ENCODE measurements around the gene OCA2. TPM values are rescaled to one million over a fixed set of nuclear protein-coding genes. Genes with fewer than 3 reads are reported as not detected.

Gene OCA2
- total RNA-seq, 4 donors from 2014 or later, result 0.17 to 1.2 (median 0.24) TPM

DNA sequence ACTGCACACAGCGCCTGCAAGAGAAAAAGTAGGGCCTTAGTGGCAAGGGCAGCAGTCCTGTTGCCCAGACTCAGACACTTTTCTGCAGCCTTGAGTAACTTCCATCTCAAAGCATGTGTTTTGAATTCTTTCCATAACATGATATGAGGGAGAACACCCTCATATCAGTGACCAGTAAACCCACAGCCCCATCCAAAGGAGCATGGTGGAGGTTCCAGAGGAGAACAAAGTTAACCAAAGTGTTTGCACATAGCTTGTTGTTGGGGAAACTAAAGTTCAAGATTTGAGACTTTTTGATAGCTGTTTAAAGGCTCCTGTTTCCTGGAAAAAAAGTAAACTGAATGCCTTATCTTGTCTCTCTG is 74.2 kb downstream of the OCA2 start:
- no peaks in the 10 kb centered on the region for H3K9me3 ChIP-seq
- peak; percentile 55 for DNase-seq (ENCODE audit: extremely low spot score)
- no peak overlapping the region for H3K4me3 ChIP-seq
- intact Hi-C loops (cut with DNase I), result no loop called here
- H3K27ac ChIP-seq (replicated peaks in 1 of 4), result no peak overlapping the region
- TF ChIP-seq POLR2AphosphoS5 (IDR thresholded peaks at IDR 0.05) (no peak), CTCF (IDR thresholded peaks at IDR 0.05) (no peak), POLR2A (IDR thresholded peaks at IDR 0.05; ENCODE audit: low read depth) (no peak), EP300 (IDR thresholded peaks at IDR 0.05) (no peak)
- H3K4me1 ChIP-seq, result peaks cover 0 to 7% (median 0%) of the 10 kb centered on the region in 4 donors
- 80% methylated on average over 1 of the region's 1 CpG for WGBS
- no peaks in the 10 kb centered on the region for H3K36me3 ChIP-seq
- no peaks in the 10 kb centered on the region for H3K27me3 ChIP-seq

- Histone ChIP-seq H3K9me3 (no peaks in the 10 kb centered on the region), H3K4me1 (peaks cover 0 to 7% (median 0%) of the 10 kb centered on the region in 4 donors), H3K4me3 (no peak overlapping the region), H3K36me3 (no peaks in the 10 kb centered on the region), H3K27me3 (no peaks in the 10 kb centered on the region), H3K27ac (replicated peaks in 1 of 4) (no peak overlapping the region)
- TF ChIP-seq POLR2AphosphoS5 (IDR thresholded peaks at IDR 0.05) (no peak), EP300 (IDR thresholded peaks at IDR 0.05) (no peak), POLR2A (IDR thresholded peaks at IDR 0.05; ENCODE audit: low read depth) (no peak), CTCF (IDR thresholded peaks at IDR 0.05) (no peak)
- DNase-seq (ENCODE audit: extremely low spot score), result peak; percentile 91
- intact Hi-C loops (cut with DNase I), result no loop called here
- 85% methylated on average over 16 of the region's 19 CpGs for WGBS
Observed at GRCh38 chr15:28023933-28024888, 74.9 kb downstream of the OCA2 start.

DNA sequence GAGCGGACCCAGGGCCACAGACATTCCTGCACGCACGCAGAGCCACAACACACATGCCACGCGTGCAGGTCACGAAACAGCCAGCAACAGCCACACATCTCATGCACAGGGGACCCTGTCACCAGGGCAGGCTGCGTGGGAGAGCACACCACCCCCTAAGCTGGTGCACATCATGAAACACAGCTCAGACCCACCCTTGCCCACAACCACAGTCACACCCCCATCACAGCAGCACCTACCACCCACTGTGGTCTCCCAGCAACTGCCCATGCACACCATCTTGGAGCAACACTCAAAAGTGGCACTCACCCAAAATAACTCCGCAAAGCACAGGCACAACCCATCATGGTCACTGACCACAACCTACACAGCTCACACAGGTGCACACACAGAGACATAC is 75.7 kb downstream of the OCA2 start:
- H3K36me3 ChIP-seq, result no peaks in the 10 kb centered on the region
- peaks cover 0 to 7% (median 0%) of the 10 kb centered on the region in 4 donors for H3K4me1 ChIP-seq
- H3K9me3 ChIP-seq, result no peaks in the 10 kb centered on the region
- TF ChIP-seq POLR2A (IDR thresholded peaks at IDR 0.05; ENCODE audit: low read depth) (no peak), EP300 (IDR thresholded peaks at IDR 0.05) (no peak), POLR2AphosphoS5 (IDR thresholded peaks at IDR 0.05) (no peak)
- DNase-seq (ENCODE audit: extremely low spot score), result peak; percentile 85
- no peak overlapping the region for H3K27ac ChIP-seq (replicated peaks in 1 of 4)
- WGBS, result 100% methylated on average over 3 of the region's 8 CpGs
- no peak overlapping the region for H3K4me3 ChIP-seq
- no peaks in the 10 kb centered on the region for H3K27me3 ChIP-seq
- intact Hi-C loops (cut with DNase I), result no loop called here

DNA sequence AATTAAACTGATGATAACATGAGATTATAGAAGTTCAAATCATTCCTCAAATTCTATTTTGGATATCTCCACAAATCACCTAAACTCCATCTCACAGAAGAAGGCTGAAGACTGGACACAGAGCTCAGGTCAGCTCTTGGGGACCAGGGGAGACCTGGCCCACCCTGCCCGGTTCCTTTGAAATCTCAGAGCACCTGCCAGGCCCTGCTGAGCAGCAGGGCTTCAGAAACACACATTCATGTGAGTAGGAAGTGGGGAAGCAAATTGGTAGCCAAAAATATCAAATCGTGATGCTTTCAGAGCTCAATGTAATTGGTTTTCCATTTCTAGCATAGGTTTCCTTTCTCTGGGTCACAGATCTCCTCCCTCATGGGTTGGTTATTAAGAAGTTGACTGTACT is 76.2 kb downstream of the OCA2 start:
- intact Hi-C loops (cut with DNase I), result no loop called here
- no peaks in the 10 kb centered on the region for H3K27me3 ChIP-seq
- H3K27ac ChIP-seq (replicated peaks in 1 of 4), result no peak overlapping the region
- no peaks in the 10 kb centered on the region for H3K9me3 ChIP-seq
- DNase-seq (ENCODE audit: extremely low spot score), result peak; percentile 87
- no peak overlapping the region for H3K4me3 ChIP-seq
- peaks cover 0 to 7% (median 0%) of the 10 kb centered on the region in 4 donors for H3K4me1 ChIP-seq
- TF ChIP-seq EP300 (IDR thresholded peaks at IDR 0.05) (no peak), CTCF (IDR thresholded peaks at IDR 0.05) (no peak), POLR2A (IDR thresholded peaks at IDR 0.05; ENCODE audit: low read depth) (no peak), POLR2AphosphoS5 (IDR thresholded peaks at IDR 0.05) (no peak)
- WGBS, result 89% methylated on average over 2 of the region's 2 CpGs
- no peaks in the 10 kb centered on the region for H3K36me3 ChIP-seq

GRCh38 chr15:28022181-28022580 is 76.9 kb downstream of the OCA2 start:
- intact Hi-C loops (cut with DNase I), result no loop called here
- Histone ChIP-seq H3K4me3 (no peak overlapping the region), H3K4me1 (peaks cover 0 to 7% (median 0%) of the 10 kb centered on the region in 4 donors), H3K27me3 (no peaks in the 10 kb centered on the region), H3K27ac (replicated peaks in 1 of 4) (no peak overlapping the region), H3K36me3 (no peaks in the 10 kb centered on the region), H3K9me3 (no peaks in the 10 kb centered on the region)
- TF ChIP-seq EP300 (IDR thresholded peaks at IDR 0.05) (no peak), POLR2A (IDR thresholded peaks at IDR 0.05; ENCODE audit: low read depth) (no peak), CTCF (IDR thresholded peaks at IDR 0.05) (no peak), POLR2AphosphoS5 (IDR thresholded peaks at IDR 0.05) (no peak)
- peak; percentile 53 for DNase-seq (ENCODE audit: extremely low spot score)
- 81% methylated on average over 13 of the region's 13 CpGs for WGBS
